Neural progenitor cell (in vitro differentiated cells): Measurements from ENCODE around the gene TMEM53.

Experiments used
- EZH2 ChIP-seq: fragments of 200-600 bp; sonication (generic); IDR thresholded peaks from 2 replicates; pipeline ENCODE4 v1.6.1; 2017; ENCODE audit warnings: antibody characterized with exemption, mild to moderate bottlenecking, moderate library complexity
- TF ChIP-seq, protein P1 (sequence below): fragments of 200-600 bp; sonication (generic); IDR thresholded peaks from 2 replicates; pipeline ENCODE4 v1.5.1; 2017; ENCODE audit warnings: antibody characterized with exemption, mild to moderate bottlenecking

DNA sequence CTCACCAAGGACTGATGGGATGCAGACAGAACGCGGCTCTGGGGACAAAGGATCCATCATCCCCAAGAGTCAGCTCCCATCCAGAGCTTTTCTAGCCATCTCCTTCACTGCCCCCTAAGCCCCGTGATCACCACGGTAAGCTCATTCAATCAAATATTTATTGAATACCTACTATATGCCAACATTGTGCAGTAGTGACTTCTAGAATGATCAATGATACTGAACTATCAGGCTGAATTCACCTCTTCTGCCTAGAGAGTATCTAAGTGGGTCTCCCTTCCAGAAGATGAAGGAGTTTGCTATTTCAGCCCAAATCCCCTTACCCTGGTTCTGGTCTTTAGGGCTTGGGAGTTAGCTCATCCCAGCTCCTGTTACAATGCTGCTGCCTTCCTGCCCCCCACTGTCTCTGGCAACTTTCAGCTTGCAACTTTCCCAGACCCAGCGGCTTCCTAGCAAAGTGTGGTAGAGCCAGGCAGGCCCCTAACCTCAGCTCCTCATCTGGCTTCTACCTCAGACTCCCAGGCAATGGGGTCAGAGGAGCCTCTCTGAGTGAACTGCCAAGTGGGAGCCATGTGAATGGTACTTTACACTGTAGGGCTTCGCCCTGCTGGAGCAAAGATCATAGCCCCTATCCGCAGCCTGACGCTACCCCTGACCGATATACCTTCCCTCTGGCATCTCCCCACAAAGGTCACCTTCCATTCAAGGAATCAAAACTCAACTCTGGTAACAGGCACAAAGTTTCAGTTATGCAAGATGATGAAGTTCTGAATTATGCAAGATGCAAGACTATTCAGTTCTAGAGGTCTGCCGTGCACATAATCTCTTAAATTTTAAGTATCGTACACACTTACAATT is 20.9 kb downstream of the TMEM53 start:
- TF ChIP-seq, protein P1, sequence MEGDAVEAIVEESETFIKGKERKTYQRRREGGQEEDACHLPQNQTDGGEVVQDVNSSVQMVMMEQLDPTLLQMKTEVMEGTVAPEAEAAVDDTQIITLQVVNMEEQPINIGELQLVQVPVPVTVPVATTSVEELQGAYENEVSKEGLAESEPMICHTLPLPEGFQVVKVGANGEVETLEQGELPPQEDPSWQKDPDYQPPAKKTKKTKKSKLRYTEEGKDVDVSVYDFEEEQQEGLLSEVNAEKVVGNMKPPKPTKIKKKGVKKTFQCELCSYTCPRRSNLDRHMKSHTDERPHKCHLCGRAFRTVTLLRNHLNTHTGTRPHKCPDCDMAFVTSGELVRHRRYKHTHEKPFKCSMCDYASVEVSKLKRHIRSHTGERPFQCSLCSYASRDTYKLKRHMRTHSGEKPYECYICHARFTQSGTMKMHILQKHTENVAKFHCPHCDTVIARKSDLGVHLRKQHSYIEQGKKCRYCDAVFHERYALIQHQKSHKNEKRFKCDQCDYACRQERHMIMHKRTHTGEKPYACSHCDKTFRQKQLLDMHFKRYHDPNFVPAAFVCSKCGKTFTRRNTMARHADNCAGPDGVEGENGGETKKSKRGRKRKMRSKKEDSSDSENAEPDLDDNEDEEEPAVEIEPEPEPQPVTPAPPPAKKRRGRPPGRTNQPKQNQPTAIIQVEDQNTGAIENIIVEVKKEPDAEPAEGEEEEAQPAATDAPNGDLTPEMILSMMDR: no peak
- no peak for TF ChIP-seq EZH2
